ENCODE measurements around the gene DOK6. TPM values are rescaled to one million over a fixed set of nuclear protein-coding genes. Genes with fewer than 3 reads are reported as not detected.

Gene DOK6
- polyA plus RNA-seq, 4 donors: 15.5 to 18.1 (median 17.0) TPM

DNA sequence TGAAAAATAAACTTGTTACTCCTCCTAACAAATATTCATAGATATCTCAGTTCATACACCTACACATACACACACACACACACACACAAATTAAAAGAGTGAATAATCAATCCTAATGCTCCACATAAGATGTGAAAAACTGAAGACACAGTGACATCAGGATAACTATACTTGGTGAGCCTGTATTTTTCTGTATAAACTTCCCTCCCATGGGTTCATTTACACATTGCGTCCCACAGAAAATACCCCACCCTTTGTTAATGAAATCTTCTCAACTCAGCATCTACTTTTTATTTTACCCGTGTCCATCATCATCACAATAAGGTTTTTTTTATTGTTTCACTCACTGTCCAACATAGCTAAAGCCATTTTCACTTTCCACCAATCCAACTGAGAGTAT, 486.6 kb downstream of the DOK6 start:
- DNase-seq (ENCODE audit: low read depth in 4 of 4, low spot score in 2 of 4): no peak

DNA sequence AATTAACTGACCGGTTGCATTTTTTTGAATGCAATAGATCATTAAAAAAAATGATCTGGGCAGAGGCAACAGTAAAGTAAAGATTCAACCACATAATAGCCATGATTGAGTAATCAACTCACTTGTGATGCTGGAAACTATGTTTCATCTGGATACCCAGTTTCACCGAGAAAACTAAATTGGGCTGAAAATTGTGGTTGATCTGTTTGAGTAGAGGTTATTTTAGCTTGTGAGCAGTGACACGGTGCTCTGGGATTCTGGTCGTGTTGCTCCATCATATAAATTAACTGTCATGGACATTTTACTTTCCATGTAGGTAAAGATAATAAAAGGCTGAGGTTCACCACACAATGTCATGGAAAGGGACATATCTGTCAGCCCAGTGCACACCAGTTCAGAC, 488.3 kb downstream of the DOK6 start:
- DNase-seq (ENCODE audit: low read depth in 4 of 4, low spot score in 2 of 4): no peak

DNA sequence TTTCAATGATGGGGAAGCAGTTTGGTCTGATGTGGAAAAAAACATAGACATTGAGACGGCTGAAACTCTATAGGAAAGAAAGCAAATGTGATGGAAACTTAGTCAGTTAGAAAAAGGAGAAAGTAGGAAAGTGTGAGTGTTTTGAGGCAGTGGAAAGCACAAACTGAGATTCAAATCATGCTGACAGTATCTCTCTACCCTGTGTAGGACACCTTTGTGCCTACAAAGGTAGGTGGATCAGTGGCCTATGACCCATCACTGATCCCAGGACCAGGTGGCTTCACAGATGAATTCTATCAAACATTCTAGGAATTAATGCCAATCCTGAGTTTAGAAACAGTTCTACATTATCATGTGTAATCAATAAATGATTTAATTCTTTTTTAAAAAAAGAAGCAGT, 489.9 kb downstream of the DOK6 start:
- no peak for DNase-seq (ENCODE audit: low read depth in 4 of 4, low spot score in 2 of 4)

DNA sequence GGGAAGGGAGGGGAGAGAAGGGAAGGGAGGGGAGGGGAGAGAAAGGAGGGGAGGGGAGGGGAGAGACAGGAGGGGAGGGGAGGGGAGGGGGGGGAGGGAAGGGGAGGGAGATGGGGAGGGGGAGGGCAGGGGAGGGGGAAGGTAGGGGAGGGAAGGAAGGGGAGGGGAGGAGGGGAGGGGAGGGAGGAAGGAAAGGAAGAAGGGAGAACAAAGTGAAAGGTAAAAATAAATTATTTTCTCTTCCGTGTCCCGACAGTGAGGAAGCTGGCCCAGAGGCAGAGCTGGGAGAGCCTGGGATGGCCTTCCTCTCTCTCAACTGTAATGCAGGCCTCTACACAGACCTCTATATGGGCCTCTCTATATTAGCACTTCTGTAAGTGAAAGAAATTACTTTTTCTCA, 493.8 kb downstream of the DOK6 start:
- DNase-seq (ENCODE audit: low read depth in 4 of 4, low spot score in 2 of 4): no peak

DNA sequence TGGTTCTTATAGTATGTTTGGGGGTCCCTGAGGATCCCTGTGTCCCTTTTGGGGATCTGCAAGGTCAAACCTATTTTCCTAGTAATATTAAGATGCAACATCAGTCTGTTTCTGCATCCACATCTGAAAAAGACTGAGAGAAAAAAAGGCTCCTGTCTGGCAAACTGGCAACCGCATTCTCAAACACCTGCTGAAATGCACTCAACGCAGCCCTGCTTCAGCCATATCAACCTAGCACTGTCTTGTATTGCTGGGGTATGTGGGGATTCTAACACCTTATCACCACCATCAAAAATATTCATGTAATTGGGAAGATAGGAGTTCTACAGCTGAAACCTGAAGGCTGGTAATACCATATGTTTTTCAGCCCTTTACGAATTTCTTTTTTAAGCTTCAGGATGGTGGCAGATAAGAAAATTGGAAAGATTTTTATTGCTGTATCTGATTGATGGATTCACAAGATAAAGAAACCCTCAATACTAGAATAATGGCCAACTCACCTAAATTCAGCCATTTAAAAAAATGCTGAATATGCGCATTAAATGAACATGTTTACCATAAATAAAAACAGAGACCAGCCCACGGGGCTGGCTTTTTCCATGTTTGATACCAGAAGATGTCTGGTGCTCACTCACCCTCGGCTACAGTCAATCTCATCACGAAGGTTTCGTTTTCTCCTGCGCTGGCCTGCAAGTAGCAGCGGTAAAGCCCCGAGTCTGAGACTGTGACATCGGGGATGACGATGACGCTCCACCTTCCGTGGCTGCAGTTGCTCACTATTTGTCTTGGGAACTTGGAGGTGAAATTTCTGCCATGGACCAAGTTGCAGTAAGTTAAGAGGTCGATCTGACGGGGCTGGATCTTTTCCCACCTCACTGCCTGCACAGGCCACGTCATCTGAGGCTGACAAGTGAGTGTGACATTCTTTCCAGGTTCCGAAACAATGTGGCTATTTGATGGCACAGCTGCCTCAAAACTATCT, 494.7 kb downstream of the DOK6 start:
- no peak for DNase-seq (ENCODE audit: low read depth in 4 of 4, low spot score in 2 of 4)

DNA sequence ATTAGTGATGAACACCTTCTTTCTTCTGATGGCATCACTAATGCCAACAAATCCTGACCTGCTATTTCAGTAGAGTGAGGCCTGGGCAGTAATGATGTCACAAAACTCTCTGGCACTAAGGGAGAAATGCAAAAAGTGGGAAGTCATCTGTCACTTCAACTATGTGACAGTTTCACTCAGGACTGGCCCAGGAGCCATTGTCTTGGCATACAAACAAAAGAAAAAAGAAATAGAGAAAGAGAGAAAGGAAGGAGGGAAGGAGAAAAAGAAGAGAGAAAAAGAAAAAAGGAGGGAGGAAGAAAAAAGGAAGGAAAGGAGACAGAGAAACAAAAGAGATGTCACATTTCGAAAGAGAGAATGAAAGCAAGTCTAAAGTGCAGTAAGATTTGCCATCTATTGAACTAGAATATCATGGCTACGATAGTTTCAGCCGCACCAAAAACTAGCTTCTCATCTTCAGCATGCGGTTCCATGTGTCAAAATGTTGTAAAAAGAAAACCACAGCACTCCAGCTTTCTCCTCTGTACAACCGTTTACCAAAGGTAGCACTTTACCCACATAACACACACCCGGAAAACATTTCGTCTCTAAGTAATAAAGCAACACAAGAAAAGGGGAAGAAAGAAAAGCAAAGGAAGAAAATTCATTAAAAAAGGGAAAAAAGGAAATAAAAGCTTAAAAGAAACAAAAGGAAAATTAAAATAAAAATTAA, 496.9 kb downstream of the DOK6 start:
- no peak for DNase-seq (ENCODE audit: low read depth in 4 of 4, low spot score in 2 of 4)

DNA sequence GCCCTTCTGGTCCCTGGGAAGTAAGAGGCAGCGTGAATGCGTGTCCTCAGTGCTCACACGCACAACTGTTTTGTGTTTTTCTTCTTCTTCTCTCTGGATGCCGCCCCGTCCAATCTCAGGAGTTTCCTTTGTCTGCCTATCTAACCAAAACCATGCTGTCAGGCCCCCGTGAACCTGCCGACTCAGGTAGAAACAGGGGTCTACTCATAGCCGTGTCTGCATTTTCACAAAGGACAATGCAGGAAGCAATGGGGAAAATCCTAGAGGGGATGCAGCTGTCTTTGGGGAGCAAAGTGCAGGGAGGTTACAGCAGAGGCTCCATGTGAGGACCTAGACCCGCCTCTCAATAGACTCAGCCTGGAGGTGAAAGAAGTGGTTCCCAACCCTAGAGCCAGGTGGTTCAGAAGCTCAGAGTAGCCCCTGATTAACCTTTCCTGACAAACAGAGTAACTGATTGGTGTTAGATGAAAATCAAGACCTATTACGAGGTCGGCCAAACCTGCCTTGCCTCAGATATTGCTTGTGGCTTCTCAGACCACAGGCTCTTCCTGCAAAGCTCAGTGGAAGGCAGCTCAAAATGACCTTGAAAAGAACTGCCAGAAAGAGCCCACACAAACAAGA, 497.7 kb downstream of the DOK6 start:
- DNase-seq (ENCODE audit: low read depth in 4 of 4, low spot score in 2 of 4): no peak
